OCI-LY7 (cell line): ENCODE results near the gene ADNP2. TPM values are rescaled to one million over a fixed set of nuclear protein-coding genes. Genes with fewer than 3 reads are reported as not detected.

Source experiments
- BruUV-seq: library from RNA; stranded (reverse); fragments of 400-500 nt; replicated peaks from 2 replicates; lab custom pipeline; 2021; lab: Mats Ljungman, UMichigan
- CTCF ChIA-PET: fragments of 300-600 bp; sonication (Branson Sonifier 250); formaldehyde crosslinking; loops from one replicate; lab custom pipeline; 2022; ENCODE audit warnings: antibody characterized with exemption; ENCODE audit not compliant: unreplicated experiment; lab: Charles Lee
- POLR2A ChIA-PET: fragments of 300-600 bp; sonication (Branson Sonifier 250); formaldehyde crosslinking; loops from one replicate; lab custom pipeline; 2022; ENCODE audit warnings: antibody characterized with exemption; lab: Charles Lee
- DNase-seq: peaks from one replicate; pipeline ENCODE4 v3.0.0-alpha.2; 2015; ENCODE audit warnings: low spot score
- H2AFZ ChIP-seq: fragments of 200-600 bp; sonication (generic), shearing (Covaris generic); 2 replicates; pipeline ENCODE4 v1.6.1; 2014; ENCODE audit warnings: mild to moderate bottlenecking, antibody characterized with exemption, low read length, moderate library complexity
- H3K27ac ChIP-seq: fragments of 200-600 bp; sonication (generic); 2 replicates; pipeline ENCODE4 v1.5.1; 2014; ENCODE audit warnings: mixed run types, low read depth, mild to moderate bottlenecking, moderate library complexity, low read length, inconsistent platforms; ENCODE audit not compliant: poor library complexity, severe bottlenecking
- H3K36me3 ChIP-seq: fragments of 200-600 bp; sonication (generic); 2 replicates; pipeline ENCODE4 v1.6.1; 2014; ENCODE audit warnings: mild to moderate bottlenecking, antibody characterized with exemption, low read length, moderate library complexity, mixed read lengths; ENCODE audit not compliant: insufficient read depth
- H3K4me1 ChIP-seq: fragments of 200-600 bp; sonication (generic); 2 replicates; pipeline ENCODE4 v1.5.1; 2014; ENCODE audit warnings: mild to moderate bottlenecking, low read length; ENCODE audit not compliant: insufficient read depth, poor library complexity, severe bottlenecking
- H3K4me2 ChIP-seq: fragments of 200-600 bp; sonication (generic); 2 replicates; pipeline ENCODE4 v1.6.1; 2014; ENCODE audit warnings: mild to moderate bottlenecking, low read length
- H3K4me3 ChIP-seq: fragments of 200-600 bp; sonication (generic); 2 replicates; pipeline ENCODE4 v1.5.1; 2014; ENCODE audit warnings: mild to moderate bottlenecking, low read depth, low read length; ENCODE audit not compliant: poor library complexity, severe bottlenecking
- H3K79me2 ChIP-seq: fragments of 200-600 bp; sonication (generic); 2 replicates; pipeline ENCODE4 v1.6.1; 2016; ENCODE audit warnings: low read depth, mild to moderate bottlenecking, low read length, moderate library complexity, mixed read lengths; ENCODE audit not compliant: insufficient read depth
- H3K9me2 ChIP-seq: fragments of 200-600 bp; sonication (generic); 2 replicates; pipeline ENCODE4 v1.6.1; 2016; ENCODE audit warnings: mild to moderate bottlenecking, low read length, mixed read lengths; ENCODE audit not compliant: insufficient read depth
- H3K9me3 ChIP-seq: fragments of 200-600 bp; sonication (generic); 2 replicates; pipeline ENCODE4 v1.6.1; 2014; ENCODE audit warnings: mild to moderate bottlenecking, mixed run types, low read length, mixed read lengths
- H4K20me1 ChIP-seq: fragments of 200-600 bp; sonication (generic); 2 replicates; pipeline ENCODE4 v1.6.1; 2014; ENCODE audit warnings: mild to moderate bottlenecking, antibody characterized with exemption, low read length, moderate library complexity, mixed read lengths; ENCODE audit not compliant: insufficient read depth
- CTCF ChIP-seq: fragments of 200-600 bp; sonication (generic); conservative IDR thresholded peaks from 2 replicates; pipeline ENCODE4 v1.5.1; 2014; ENCODE audit warnings: mild to moderate bottlenecking, antibody characterized with exemption, low read length, moderate library complexity, mixed read lengths
- EZH2phosphoT487 ChIP-seq: fragments of 200-600 bp; sonication (generic); IDR thresholded peaks from 2 replicates; pipeline ENCODE4 v1.6.1; 2018; ENCODE audit warnings: low read depth, borderline replicate concordance, mild to moderate bottlenecking, mixed run types, antibody characterized with exemption, low read length, moderate library complexity, mixed read lengths
- intact Hi-C: fragments of 100-400 bp; cut with micrococcal nuclease; formaldehyde crosslinking; loops from one replicate; pipeline ENCODE4 v1.10.0; 2022; ENCODE audit not compliant: unreplicated experiment
- total RNA-seq, 2 experiments: library from RNA; depleted of rRNA in 1 of 2; stranded (reverse); fragments of >200 nt in 1 of 2; shearing (Covaris generic) in 1 of 2; gene quantifications; 2 replicates each; pipeline ENCODE4 v1.2.3, GENCODE V29; 2014 to 2022

Gene ADNP2
- total RNA-seq, 2 experiments from 2014 or later: 14.0 to 14.9 TPM

- H3K4me3 ChIP-seq: no peak overlapping the region
- no peaks in the 10 kb centered on the region for H3K79me2 ChIP-seq
- ChIA-PET CTCF (no interaction called here), POLR2A (no interaction called here)
- H2AFZ ChIP-seq: no peak overlapping the region
- H3K4me1 ChIP-seq: no peaks in the 10 kb centered on the region
- H3K4me2 ChIP-seq: no peak overlapping the region
- no peaks in the 10 kb centered on the region for H3K9me2 ChIP-seq
- intact Hi-C loops: loop anchor here (10.0 kb wide), 1 partner anchor 133 kb away; no protein-coding TSS in a partner anchor
- no peaks in the 10 kb centered on the region for H4K20me1 ChIP-seq
- no peaks in the 10 kb centered on the region; the same call in 1 of the 2 replicates for H3K36me3 ChIP-seq
- no peak for TF ChIP-seq EZH2phosphoT487
- TF ChIP-seq CTCF: peak; percentile 80
- H3K27ac ChIP-seq: no peak overlapping the region
- no peaks in the 10 kb centered on the region for H3K9me3 ChIP-seq
- no TSS peak for BruUV-seq
- peak; percentile 46 for DNase-seq
These were observed 48.8 kb downstream of the ADNP2 start for GRCh38 chr18:80157708-80158343.

GRCh38 chr18:80158365-80158764, 49.3 kb downstream of the ADNP2 start:
- Histone ChIP-seq H3K4me2 (no peak overlapping the region), H3K4me1 (no peaks in the 10 kb centered on the region), H3K79me2 (no peaks in the 10 kb centered on the region), H3K27ac (no peak overlapping the region), H3K9me3 (no peaks in the 10 kb centered on the region), H2AFZ (no peak overlapping the region), H3K4me3 (no peak overlapping the region), H4K20me1 (no peaks in the 10 kb centered on the region), H3K9me2 (no peaks in the 10 kb centered on the region), H3K36me3 (no peaks in the 10 kb centered on the region; the same call in 1 of the 2 replicates)
- DNase-seq: no peak
- CTCF ChIA-PET: no interaction called here
- POLR2A ChIA-PET: no interaction called here
- no peak for TF ChIP-seq CTCF
- no peak for TF ChIP-seq EZH2phosphoT487
- intact Hi-C loops: loop anchor here (10.0 kb wide), 1 partner anchor 134 kb away; no protein-coding TSS in a partner anchor
- no TSS peak for BruUV-seq
